Kidney (tissue), 14 donors: ENCODE data around the gene SLITRK3. TPM values are rescaled to one million over a fixed set of nuclear protein-coding genes. Genes with fewer than 3 reads are reported as not detected.

Experiments used
- DNase-seq, 5 donors: peaks; one replicate each; pipeline ENCODE4 v3.0.0-alpha.2; 2013 to 2020
- FAIRE-seq: peaks from 2 replicates; lab custom pipeline; 2012; peaks lifted over from hg19 to GRCh38; lab: Jason Lieb, UNC
- H3K27ac ChIP-seq, 2 donors: one replicate each; pipeline ENCODE4 v1.7.0; 2013; ENCODE audit warnings: low read depth in 2 of 2, low read length in 2 of 2, inconsistent platforms in 1 of 2
- H3K27me3 ChIP-seq: one replicate; pipeline ENCODE4 v1.7.1; 2013; ENCODE audit warnings: low read length, inconsistent platforms; ENCODE audit not compliant: control insufficient read depth, insufficient read depth
- H3K36me3 ChIP-seq, 3 donors: one replicate each; pipeline versions ENCODE4 v1.7.0 to v1.7.1; 2013; ENCODE audit warnings: low read length in 3 of 3, control low read depth in 1 of 3, inconsistent platforms in 1 of 3; ENCODE audit not compliant: insufficient read depth in 3 of 3, control insufficient read depth in 2 of 3
- H3K4me1 ChIP-seq, 3 donors: one replicate each; pipeline versions ENCODE4 v1.7.0 to v1.7.1; 2013; ENCODE audit warnings: low read length in 3 of 3, inconsistent platforms in 1 of 3, low read depth in 1 of 3; ENCODE audit not compliant: control insufficient read depth in 2 of 3, insufficient read depth in 2 of 3
- H3K4me3 ChIP-seq, 3 donors: one replicate each; pipeline versions ENCODE4 v1.7.0 to v1.8.1; 2013; ENCODE audit warnings: low read length in 3 of 3, control low read depth in 1 of 3, inconsistent platforms in 1 of 3
- H3K9ac ChIP-seq, 3 donors: one replicate each; pipeline versions ENCODE4 v1.7.0 to v1.7.1; 2013; ENCODE audit warnings: low read length in 3 of 3, control low read depth in 1 of 3, inconsistent platforms in 1 of 3
- H3K9me3 ChIP-seq, 3 donors: one replicate each; pipeline versions ENCODE4 v1.7.0 to v1.7.1; 2013; ENCODE audit warnings: low read length in 3 of 3, control low read depth in 1 of 3, inconsistent platforms in 1 of 3; ENCODE audit not compliant: control insufficient read depth in 2 of 3, insufficient read depth in 1 of 3
- CTCF ChIP-seq: IDR thresholded peaks from 3 replicates; pipeline ENCODE4 v1.5.1; 2012; ENCODE audit warnings: mild to moderate bottlenecking, moderate library complexity, borderline replicate concordance; ENCODE audit not compliant: insufficient read depth; ENCODE audit errors: extremely low read depth
- intact Hi-C: fragments of 100-400 bp; cut with DNase I; formaldehyde crosslinking; loops from one replicate; pipeline ENCODE4 v1.11.1; 2022
- polyA plus RNA-seq: library from polyadenylated mRNA; stranded (reverse); fragments of 350-450 nt; fragmentation: Illumina TruSeq; extraction: RNeasy Lipid Tissue Mini Kit (QIAGEN cat#74804); gene quantifications from one replicate; pipeline ENCODE4 v1.2.3, GENCODE V29; 2014; ENCODE audit warnings: low read depth, low replicate concordance; ENCODE audit not compliant: insufficient read depth
- total RNA-seq: library from RNA; stranded (reverse); fragmentation: NEBNext Ultra II Directional; extraction: Animal tissue kit (Norgen Biotek cat#: 25700); gene quantifications from one replicate; pipeline ENCODE4 v1.2.1, GENCODE V29; 2021
- donor health status: control.
- donor health status: control.
- donor health status: control.
- donor health status: control.
- donor health status: control.
- donor health status: DM: yes; HTN: yes; CAD: no.
- donor health status: Normal renal cell carcinoma (clear cell type).

The SLITRK3 gene
- total and polyA plus RNA-seq, 2 donors from 2014 or later, result 0.30 to 0.44 TPM

GRCh38 chr3:165162883-165163282, 33.3 kb downstream of the SLITRK3 start:
- TF ChIP-seq CTCF, result no peak
- Histone ChIP-seq H3K4me1 (no peaks in the 10 kb centered on the region), H3K27me3 (no peaks in the 10 kb centered on the region), H3K9me3 (no peaks in the 10 kb centered on the region), H3K27ac (no peak overlapping the region), H3K9ac (no peak overlapping the region), H3K36me3 (no peaks in the 10 kb centered on the region), H3K4me3 (no peak overlapping the region)
- intact Hi-C loops, result no loop called here
- DNase-seq (no peak), FAIRE-seq (peak; percentile 51)

- Histone ChIP-seq H3K9me3 (no peaks in the 10 kb centered on the region), H3K4me1 (no peaks in the 10 kb centered on the region), H3K9ac (no peak overlapping the region), H3K27me3 (no peaks in the 10 kb centered on the region), H3K36me3 (no peaks in the 10 kb centered on the region), H3K27ac (no peak overlapping the region), H3K4me3 (no peak overlapping the region)
- TF ChIP-seq CTCF, result no peak
- FAIRE-seq (no peak), DNase-seq (no peak)
- intact Hi-C loops, result no loop called here
Measured at GRCh38 chr3:165159760-165160421, 36.3 kb downstream of the SLITRK3 start.

GRCh38 chr3:165158011-165158410, 38.2 kb downstream of the SLITRK3 start:
- Histone ChIP-seq H3K36me3 (no peaks in the 10 kb centered on the region), H3K27me3 (no peaks in the 10 kb centered on the region), H3K9me3 (no peaks in the 10 kb centered on the region), H3K9ac (no peak overlapping the region), H3K27ac (no peak overlapping the region), H3K4me1 (no peaks in the 10 kb centered on the region), H3K4me3 (no peak overlapping the region)
- intact Hi-C loops, result no loop called here
- no peak for DNase-seq
- FAIRE-seq, result no peak
- no peak for TF ChIP-seq CTCF
